ENCODE measurements around the gene CALML5.

The CALML5 gene

DNA sequence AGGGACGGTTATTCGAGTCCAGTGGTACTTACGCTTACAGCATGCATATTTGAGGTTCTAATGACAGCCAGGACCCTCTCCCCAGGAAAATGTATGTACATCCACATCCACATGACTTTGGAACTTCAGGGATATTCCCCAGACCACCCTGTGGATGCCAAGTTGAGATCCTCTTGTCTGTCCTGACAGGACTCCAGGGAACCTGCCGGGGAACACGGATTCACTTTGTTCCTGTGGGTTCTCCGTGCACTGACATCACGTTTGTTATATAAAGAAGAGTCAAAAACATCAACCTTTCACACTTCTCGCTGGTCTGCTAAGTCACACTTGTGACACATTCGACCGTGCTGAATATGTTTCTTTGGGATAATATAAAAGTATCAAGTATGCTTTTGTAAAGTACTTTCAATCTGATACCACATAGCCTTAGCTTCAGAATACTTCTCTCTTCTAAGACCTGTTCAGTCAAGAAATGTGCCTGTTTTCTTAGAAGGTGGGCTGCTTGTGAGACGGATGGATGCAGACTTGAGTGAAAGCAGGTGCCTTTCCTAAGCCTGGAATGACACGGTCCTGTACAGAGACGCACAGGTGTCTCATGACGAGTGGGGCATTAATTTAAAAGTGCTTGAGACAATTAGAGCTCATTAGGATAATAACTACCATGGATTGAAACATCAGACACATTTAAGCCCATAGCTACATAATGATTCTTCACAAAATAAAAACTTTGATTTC lies 38.7 kb downstream of the CALML5 start:
- DNase-seq = no peak

DNA sequence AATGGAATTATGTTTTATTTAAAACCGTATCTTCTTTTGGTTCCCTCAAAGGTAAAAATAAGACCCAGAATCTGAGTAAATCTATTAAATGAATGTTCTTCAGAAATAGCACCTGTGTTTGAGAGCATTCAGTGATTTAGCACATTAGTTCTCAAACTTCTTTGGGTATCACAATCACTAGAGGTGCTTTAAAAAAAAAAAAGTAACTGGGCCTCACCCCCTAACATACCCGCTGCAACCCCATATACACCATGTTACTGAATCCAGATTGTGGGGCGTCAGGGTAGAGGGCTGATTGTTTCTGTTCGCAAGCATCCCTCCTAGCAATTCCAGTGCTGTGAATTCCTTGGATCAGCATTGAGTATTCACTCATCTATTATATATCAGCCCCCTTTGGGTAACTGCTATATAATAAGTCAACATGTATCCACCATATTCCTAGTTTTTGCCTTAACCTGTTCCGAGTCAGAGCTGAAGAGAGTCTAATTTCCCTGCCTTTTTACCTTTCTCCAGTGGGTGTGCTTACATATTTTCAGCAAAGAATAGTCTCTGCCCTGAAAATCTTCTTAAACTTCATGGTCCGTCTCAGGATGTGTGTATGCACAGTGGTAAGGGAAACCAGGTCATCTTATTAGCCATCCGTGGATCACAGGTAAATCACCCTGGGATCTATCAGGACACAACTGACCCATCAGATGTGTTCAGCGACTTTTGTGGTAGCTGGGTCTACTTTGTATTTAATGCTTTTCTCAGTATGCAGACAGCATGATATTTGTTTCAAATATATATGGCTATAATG lies 40.2 kb downstream of the CALML5 start:
- DNase-seq = no peak

DNA sequence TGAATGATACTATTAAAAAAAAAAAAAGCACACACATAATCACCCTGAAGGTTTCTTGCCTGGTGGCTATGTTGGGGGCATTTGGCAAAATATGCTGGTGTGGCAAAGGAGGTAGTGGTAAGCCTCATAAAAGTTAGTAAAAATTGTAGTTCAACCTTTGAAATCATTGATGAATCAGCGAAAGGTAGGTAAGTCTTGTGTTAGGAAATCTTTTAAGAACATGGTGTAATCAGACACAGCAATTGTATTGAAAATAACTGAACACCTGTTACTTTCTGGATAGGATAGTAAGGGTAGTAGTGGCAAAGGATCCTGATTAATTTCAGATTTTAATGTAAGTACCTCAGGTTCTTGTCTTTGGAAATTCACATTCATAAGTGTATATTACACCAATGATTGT lies 40.9 kb downstream of the CALML5 start:
- DNase-seq = no peak

DNA sequence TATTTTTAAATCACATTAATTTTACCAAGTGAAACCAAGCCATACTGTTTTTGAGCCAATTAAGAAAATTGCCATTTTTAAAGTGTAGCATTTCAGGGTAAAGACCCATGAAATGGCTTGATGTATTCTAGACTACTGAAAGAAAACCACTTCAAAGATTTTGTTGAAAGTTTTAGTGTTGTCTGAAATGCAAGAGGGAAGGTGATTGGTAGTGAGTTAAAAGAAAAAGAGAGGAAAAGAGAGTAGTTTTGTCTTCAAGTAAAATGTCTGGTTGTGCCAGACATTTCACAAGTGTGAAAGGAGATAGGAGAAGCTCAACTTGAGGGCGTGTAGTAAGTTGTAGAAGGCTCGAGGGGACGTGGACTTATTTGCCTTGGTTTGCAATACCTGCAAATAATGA lies 41.6 kb downstream of the CALML5 start:
- no peak for DNase-seq

DNA sequence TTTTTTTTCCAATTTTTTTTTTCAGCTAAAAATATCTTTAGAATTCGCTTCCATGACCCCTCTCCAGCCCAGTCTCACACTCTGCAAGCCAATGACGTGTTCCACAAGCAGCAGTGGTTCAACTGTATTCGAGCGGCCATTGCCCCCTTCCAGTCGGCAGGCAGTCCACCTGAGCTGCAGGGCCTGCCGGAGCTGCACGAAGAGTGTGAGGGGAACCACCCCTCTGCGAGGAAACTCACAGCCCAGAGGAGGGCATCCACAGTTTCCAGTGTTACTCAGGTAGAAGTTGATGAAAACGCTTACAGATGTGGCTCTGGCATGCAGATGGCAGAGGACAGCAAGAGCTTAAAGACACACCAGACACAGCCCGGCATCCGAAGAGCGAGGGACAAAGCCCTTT lies 42.8 kb downstream of the CALML5 start:
- DNase-seq = no peak

DNA sequence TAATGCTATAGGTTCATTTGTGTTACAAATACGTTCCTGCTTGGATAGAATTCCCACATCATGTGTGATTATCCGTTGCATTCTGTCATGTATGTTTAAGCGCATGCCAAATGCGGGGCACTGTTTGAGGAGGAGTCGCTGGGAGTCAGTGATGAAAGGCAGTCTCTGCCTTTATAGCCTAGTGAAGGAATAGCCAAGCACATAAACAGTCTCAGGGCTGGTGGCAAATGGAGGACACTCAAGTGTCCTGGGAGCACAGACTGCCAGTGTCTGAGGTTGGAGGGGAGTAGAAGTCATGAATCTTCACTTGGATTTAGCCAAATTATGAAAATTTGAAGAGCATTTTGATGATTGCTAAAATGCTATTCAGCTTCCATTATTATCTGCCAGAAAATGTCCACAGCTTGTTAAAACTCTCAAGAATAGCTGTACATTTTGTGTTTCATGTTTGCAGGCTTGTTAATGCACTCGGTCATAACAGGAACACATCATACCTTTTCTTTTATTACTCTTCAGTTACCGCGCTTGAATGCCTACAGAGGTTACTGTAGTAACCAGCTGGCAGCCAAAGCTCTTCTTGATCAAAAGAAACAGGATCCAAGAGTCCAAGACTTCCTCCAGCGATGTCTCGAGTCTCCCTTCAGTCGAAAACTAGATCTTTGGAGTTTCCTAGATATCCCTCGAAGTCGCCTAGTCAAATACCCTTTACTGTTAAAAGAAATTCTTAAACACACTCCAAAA lies 45.5 kb downstream of the CALML5 start:
- no peak for DNase-seq

DNA sequence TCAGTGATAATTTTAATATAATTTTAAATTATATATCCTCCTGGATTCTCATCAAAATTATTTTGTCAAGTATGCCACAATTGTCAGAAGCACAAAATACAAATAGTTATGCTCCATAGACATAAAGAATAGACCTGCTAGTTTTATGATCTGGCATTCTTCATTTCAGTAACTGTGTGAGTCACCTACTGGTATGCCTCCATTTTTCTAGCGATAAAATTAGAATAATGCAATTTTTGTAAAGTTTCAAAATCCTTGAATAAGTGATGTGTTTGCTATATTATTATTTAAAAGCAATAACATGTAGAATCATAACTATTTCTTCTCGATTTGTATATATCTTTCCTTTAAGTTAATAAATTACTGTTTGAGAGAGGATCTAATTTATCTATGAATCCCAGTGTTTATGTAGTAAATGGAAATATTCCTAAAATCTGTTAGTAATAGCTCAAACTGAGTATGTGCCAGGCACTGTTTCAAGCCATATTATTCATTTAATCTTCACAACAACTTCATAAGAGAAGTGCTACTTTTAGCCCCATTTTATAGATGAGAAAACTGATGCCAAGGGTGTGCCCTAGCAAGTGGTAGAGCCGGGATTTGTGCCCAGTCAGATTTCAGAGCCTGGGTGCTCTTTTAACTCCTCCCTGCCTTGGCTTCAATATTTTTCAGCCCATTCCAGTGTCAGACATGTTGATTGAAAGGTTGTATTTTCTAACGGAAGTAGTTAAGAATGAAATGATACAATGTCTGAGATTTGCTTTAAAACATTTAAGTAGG lies 48.6 kb downstream of the CALML5 start:
- no peak for DNase-seq

DNA sequence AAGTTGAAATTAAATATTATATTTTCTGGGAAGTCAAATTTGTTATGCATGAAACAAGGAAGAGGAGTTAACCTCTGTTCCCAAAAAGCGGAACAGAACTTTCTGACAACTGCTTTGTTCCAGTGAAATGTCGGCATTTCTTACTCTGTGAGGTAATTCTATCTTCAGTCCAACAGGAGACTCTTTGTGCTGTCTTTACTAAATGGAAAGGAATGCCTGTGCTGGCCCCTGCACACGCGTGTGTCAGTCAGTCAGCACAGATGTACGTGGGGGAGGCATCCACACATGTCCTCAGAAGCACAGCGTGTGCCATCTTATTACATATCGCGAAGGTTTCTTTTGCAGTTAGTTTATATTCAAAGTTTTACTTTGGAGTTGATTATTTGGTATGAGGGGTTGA lies 49.5 kb downstream of the CALML5 start:
- no peak for DNase-seq

DNA sequence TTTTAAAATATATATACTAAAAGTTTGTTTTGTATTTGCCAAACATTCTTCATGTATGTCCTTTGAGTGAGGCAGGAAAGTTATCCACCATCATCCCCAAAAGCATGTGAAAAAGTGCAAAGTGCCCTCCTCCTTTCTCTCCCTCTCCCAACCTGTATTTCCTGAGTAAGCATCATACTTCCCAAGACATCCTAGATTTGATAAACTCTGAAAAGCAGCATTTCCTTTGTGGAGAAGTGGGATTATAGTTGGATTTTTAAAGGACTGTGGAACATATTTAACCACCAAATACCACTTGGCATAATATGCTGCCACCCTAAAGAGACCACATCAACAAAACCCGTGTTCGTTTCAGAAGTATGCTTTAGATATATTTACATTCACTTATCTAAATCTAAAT lies 50.1 kb downstream of the CALML5 start:
- DNase-seq = no peak
